GM23248 (cell line): ENCODE results near the gene C1QTNF2. TPM values are rescaled to one million over a fixed set of nuclear protein-coding genes. Genes with fewer than 3 reads are reported as not detected.

Experiments used
- DNase-seq: peaks from one replicate; pipeline ENCODE4 v3.0.0-alpha.2; 2015
- H2AFZ ChIP-seq: fragments of 200-600 bp; sonication (generic); 2 replicates; pipeline ENCODE4 v1.6.1; 2016; ENCODE audit warnings: antibody characterized with exemption
- H3F3A ChIP-seq: fragments of 200-600 bp; sonication (generic); 2 replicates; pipeline ENCODE4 v1.6.1; 2016; ENCODE audit warnings: mild to moderate bottlenecking, antibody characterized with exemption, mixed run types; ENCODE audit not compliant: insufficient read depth
- H3K27ac ChIP-seq: fragments of 200-600 bp; sonication (generic); 2 replicates; pipeline ENCODE4 v1.5.1; 2016; ENCODE audit warnings: mild to moderate bottlenecking
- H3K27me3 ChIP-seq: fragments of 200-600 bp; sonication (generic); replicated peaks from 2 replicates; pipeline ENCODE4 v1.6.1; 2016; ENCODE audit warnings: mild to moderate bottlenecking; ENCODE audit not compliant: insufficient read depth
- H3K36me3 ChIP-seq: fragments of 200-600 bp; sonication (generic); 2 replicates; pipeline ENCODE4 v1.6.1; 2016; ENCODE audit warnings: low read depth, mild to moderate bottlenecking
- H3K4me1 ChIP-seq: fragments of 200-600 bp; sonication (generic); 2 replicates; pipeline ENCODE4 v1.6.1; 2016; ENCODE audit warnings: mild to moderate bottlenecking; ENCODE audit not compliant: insufficient read depth
- H3K4me2 ChIP-seq: fragments of 200-600 bp; sonication (generic); one replicate; pipeline ENCODE4 v1.6.1; 2016; ENCODE audit warnings: mild to moderate bottlenecking; ENCODE audit not compliant: unreplicated experiment
- H3K4me3 ChIP-seq: fragments of 200-600 bp; sonication (generic); 2 replicates; pipeline ENCODE4 v1.5.1; 2016; ENCODE audit warnings: mild to moderate bottlenecking
- H3K79me2 ChIP-seq: fragments of 200-600 bp; sonication (generic); 2 replicates; pipeline ENCODE4 v1.6.1; 2016; ENCODE audit warnings: mild to moderate bottlenecking; ENCODE audit not compliant: insufficient read depth
- H3K9ac ChIP-seq: fragments of 200-600 bp; sonication (generic); 2 replicates; pipeline ENCODE4 v1.6.1; 2016; ENCODE audit warnings: mild to moderate bottlenecking
- H3K9me2 ChIP-seq: fragments of 200-600 bp; sonication (generic); 2 replicates; pipeline ENCODE4 v1.6.1; 2016; ENCODE audit warnings: mixed run types, mild to moderate bottlenecking, moderate library complexity; ENCODE audit not compliant: insufficient read depth
- H3K9me3 ChIP-seq: fragments of 200-600 bp; sonication (generic); one replicate; pipeline ENCODE4 v1.6.1; 2017; ENCODE audit warnings: low read depth
- H4K20me1 ChIP-seq: fragments of 200-600 bp; sonication (generic); 2 replicates; pipeline ENCODE4 v1.6.0; 2016; ENCODE audit not compliant: insufficient read depth
- EZH2 ChIP-seq: fragments of 200-600 bp; sonication (generic); IDR thresholded peaks from 2 replicates; pipeline ENCODE4 v1.6.1; 2018; ENCODE audit warnings: antibody characterized with exemption, mild to moderate bottlenecking; ENCODE audit not compliant: insufficient read depth, poor library complexity, severe bottlenecking
- EZH2phosphoT487 ChIP-seq: fragments of 200-600 bp; sonication (generic); IDR thresholded peaks from 2 replicates; pipeline ENCODE4 v1.6.1; 2018; ENCODE audit warnings: antibody characterized with exemption, moderate library complexity, mild to moderate bottlenecking, low read depth; ENCODE audit not compliant: insufficient read depth
- WGBS, 2 experiments: methylation state at CpG; one replicate each; pipeline ENCODE4 v1.1.6; 2015 to 2017; ENCODE audit warnings: low lambda C conversion rate in 2 of 2, low coverage in 1 of 2; ENCODE audit errors: missing lambda C conversion rate in 2 of 2; 5-methylcytosine and 5-hydroxymethylcytosine counted together
- in situ Hi-C: fragments of 300-500 bp; cut with MboI; formaldehyde crosslinking; loops from 2 replicates; pipeline ENCODE4 v1.15.0; 2020
- polyA plus RNA-seq: library from polyadenylated mRNA; unstranded; fragments of >200 nt; fragmentation: Nextera tagmentation; extraction: Ambion mirVana; gene quantifications from 2 replicates; pipeline ENCODE4 v1.2.1, GENCODE V29; 2016
- total RNA-seq: library from RNA; depleted of rRNA; stranded (reverse); fragments of >200 nt; shearing (Covaris generic); gene quantifications from 2 replicates; pipeline ENCODE4 v1.2.3, GENCODE V29; 2014

Gene C1QTNF2
- total and polyA plus RNA-seq, 2 experiments from 2014 or later, result 0.22 to 0.31 TPM

- H3K27me3 ChIP-seq, result no peaks in the 10 kb centered on the region
- H3K4me2 ChIP-seq, result no peak overlapping the region
- no peaks in the 10 kb centered on the region for H3K36me3 ChIP-seq
- H3K9ac ChIP-seq, result no peak overlapping the region
- in situ Hi-C loops, result no loop called here
- H3K79me2 ChIP-seq, result no peaks in the 10 kb centered on the region
- H3K9me3 ChIP-seq, result no peaks in the 10 kb centered on the region
- no peaks in the 10 kb centered on the region for H3K4me1 ChIP-seq
- no peak overlapping the region for H3K27ac ChIP-seq
- no peaks in the 10 kb centered on the region for H4K20me1 ChIP-seq
- DNase-seq, result no peak
- H3F3A ChIP-seq, result no peaks in the 10 kb centered on the region
- TF ChIP-seq EZH2phosphoT487, result no peak
- no peak for TF ChIP-seq EZH2
- no peaks in the 10 kb centered on the region for H3K9me2 ChIP-seq
- WGBS, 2 experiments, result 96 to 100% methylated on average over 1 of the region's 1 CpG
- no peak overlapping the region for H2AFZ ChIP-seq
- no peak overlapping the region for H3K4me3 ChIP-seq
Observed at GRCh38 chr5:160384681-160385080, 14.3 kb upstream of the C1QTNF2 start.

- Histone ChIP-seq H3K27ac (no peak overlapping the region), H3K9ac (no peak overlapping the region), H3K4me2 (no peak overlapping the region), H3K9me2 (no peaks in the 10 kb centered on the region), H3K9me3 (no peaks in the 10 kb centered on the region), H3F3A (no peaks in the 10 kb centered on the region), H4K20me1 (no peaks in the 10 kb centered on the region), H3K4me1 (no peaks in the 10 kb centered on the region), H2AFZ (no peak overlapping the region), H3K79me2 (no peaks in the 10 kb centered on the region), H3K4me3 (no peak overlapping the region), H3K36me3 (no peaks in the 10 kb centered on the region), H3K27me3 (no peaks in the 10 kb centered on the region)
- WGBS, 2 experiments, result 9 to 15% methylated on average over 3 of the region's 3 CpGs
- no peak for TF ChIP-seq EZH2phosphoT487
- no peak for TF ChIP-seq EZH2
- no peak for DNase-seq
- in situ Hi-C loops, result no loop called here
Observed at GRCh38 chr5:160382346-160382745, 11.9 kb upstream of the C1QTNF2 start.

GRCh38 chr5:160380041-160380440, 9.6 kb upstream of the C1QTNF2 start:
- H3K9me3 ChIP-seq, result no peaks in the 10 kb centered on the region
- no peaks in the 10 kb centered on the region for H3K4me1 ChIP-seq
- no peak overlapping the region for H3K4me2 ChIP-seq
- no peak for TF ChIP-seq EZH2
- no peak for TF ChIP-seq EZH2phosphoT487
- H3K27ac ChIP-seq, result no peak overlapping the region
- in situ Hi-C loops, result no loop called here
- no peaks in the 10 kb centered on the region for H3K79me2 ChIP-seq
- no peaks in the 10 kb centered on the region for H3K36me3 ChIP-seq
- no peak overlapping the region for H2AFZ ChIP-seq
- H3K4me3 ChIP-seq, result no peak overlapping the region
- 63 to 76% methylated on average over 2 of the region's 2 CpGs for WGBS, 2 experiments
- H3K9ac ChIP-seq, result no peak overlapping the region
- no peaks in the 10 kb centered on the region for H4K20me1 ChIP-seq
- H3K9me2 ChIP-seq, result no peaks in the 10 kb centered on the region
- H3F3A ChIP-seq, result no peaks in the 10 kb centered on the region
- no peak for DNase-seq
- peaks cover 17% of the 10 kb centered on the region for H3K27me3 ChIP-seq

DNA sequence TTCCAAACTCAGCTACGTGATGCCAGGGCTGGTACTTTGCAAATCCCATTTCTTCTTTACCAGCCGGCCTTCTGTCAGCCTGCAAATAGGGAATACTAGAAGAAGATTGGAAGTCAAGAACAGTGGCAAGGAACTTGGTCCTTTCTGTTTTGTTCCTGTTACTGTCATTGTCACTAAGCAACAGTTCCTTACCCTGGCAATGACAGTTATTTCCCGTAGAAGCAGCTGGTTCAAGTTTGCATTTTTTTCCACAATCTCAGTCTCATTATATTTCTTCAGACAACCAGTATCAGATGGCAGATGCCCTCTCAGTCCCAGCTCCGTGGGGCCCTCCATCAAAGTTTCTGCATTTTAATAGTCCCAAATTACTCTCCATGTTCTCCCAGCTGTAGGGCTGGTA, 9.1 kb upstream of the C1QTNF2 start:
- Histone ChIP-seq H3K36me3 (no peaks in the 10 kb centered on the region), H3K9me3 (no peaks in the 10 kb centered on the region), H3K9ac (no peak overlapping the region), H3F3A (no peaks in the 10 kb centered on the region), H4K20me1 (no peaks in the 10 kb centered on the region), H3K4me3 (no peak overlapping the region), H3K4me2 (no peak overlapping the region), H3K27ac (no peak overlapping the region), H3K9me2 (no peaks in the 10 kb centered on the region), H3K4me1 (no peaks in the 10 kb centered on the region), H3K79me2 (no peaks in the 10 kb centered on the region), H2AFZ (no peak overlapping the region), H3K27me3 (peaks cover 21% of the 10 kb centered on the region)
- 22 to 24% methylated on average over 4 of the region's 4 CpGs for whole genome bisulfite sequencing, 2 experiments
- in situ Hi-C loops, result no loop called here
- TF ChIP-seq EZH2phosphoT487 (no peak), EZH2 (no peak)
- no peak for DNase-seq

DNA sequence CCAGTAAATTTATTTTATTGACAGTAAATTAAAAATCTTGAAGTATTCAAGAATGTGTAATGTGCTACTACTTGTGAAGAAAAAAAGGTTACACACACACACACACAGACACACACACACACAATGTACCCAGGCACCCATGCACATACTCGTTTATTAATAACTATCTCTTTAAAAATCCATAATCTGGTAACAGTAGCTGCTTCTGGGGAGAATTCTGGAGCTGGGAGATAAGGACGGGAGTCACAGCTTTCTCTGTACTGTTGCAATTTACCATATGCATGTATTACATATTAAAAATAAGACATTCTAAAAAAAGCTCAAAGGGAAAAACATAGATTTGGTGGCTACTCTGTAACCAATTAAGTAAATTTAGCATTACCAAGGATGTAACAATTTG, 7.9 kb upstream of the C1QTNF2 start:
- no peaks in the 10 kb centered on the region for H3K9me3 ChIP-seq
- TF ChIP-seq EZH2 (no peak), EZH2phosphoT487 (no peak)
- H3K9ac ChIP-seq, result no peak overlapping the region
- in situ Hi-C loops, result no loop called here
- H3K4me2 ChIP-seq, result no peak overlapping the region
- no peak overlapping the region for H3K4me3 ChIP-seq
- no peaks in the 10 kb centered on the region for H3K4me1 ChIP-seq
- no peaks in the 10 kb centered on the region for H4K20me1 ChIP-seq
- WGBS, 2 experiments, result 57 to 58% methylated on average over 2 of the region's 2 CpGs
- no peak for DNase-seq
- no peaks in the 10 kb centered on the region for H3K79me2 ChIP-seq
- peaks cover 30% of the 10 kb centered on the region for H3K27me3 ChIP-seq
- H2AFZ ChIP-seq, result no peak overlapping the region
- H3K36me3 ChIP-seq, result no peaks in the 10 kb centered on the region
- H3K27ac ChIP-seq, result no peak overlapping the region
- no peaks in the 10 kb centered on the region for H3F3A ChIP-seq
- H3K9me2 ChIP-seq, result no peaks in the 10 kb centered on the region
